WTC11 (cell line): Measurements from ENCODE around the gene UQCRQ.

Source experiments
- CTCF ChIP-seq: fragments of 200-600 bp; IDR thresholded peaks from 2 replicates; pipeline ENCODE4 v1.8.0; 2022; ENCODE audit warnings: antibody characterized with exemption
- EMX1 ChIP-seq: fragments of 250-450 bp; sonication (Bioruptor Pico); IDR thresholded peaks from 2 replicates; pipeline ENCODE4 v1.8.0; 2021; ENCODE audit warnings: mild to moderate bottlenecking
- KAT7 ChIP-seq: sonication (generic); formaldehyde crosslinking; IDR thresholded peaks from 2 replicates; pipeline ENCODE4 v1.8.1; 2023; ENCODE audit warnings: missing genetic modification reagents, mild to moderate bottlenecking, borderline replicate concordance
- NR3C1 ChIP-seq: sonication (generic); formaldehyde crosslinking; conservative IDR thresholded peaks from 2 replicates; pipeline ENCODE4 v1.8.1; 2023; ENCODE audit warnings: low read depth, mild to moderate bottlenecking, missing genetic modification reagents
- SP1 ChIP-seq: sonication (generic); formaldehyde crosslinking; conservative IDR thresholded peaks from 2 replicates; pipeline ENCODE4 v1.8.1; 2022; ENCODE audit warnings: missing genetic modification reagents
- TEAD1 ChIP-seq: sonication (generic); formaldehyde crosslinking; IDR thresholded peaks from 2 replicates; pipeline ENCODE4 v1.8.0; 2022; ENCODE audit warnings: mild to moderate bottlenecking, missing genetic modification reagents
- TEAD4 ChIP-seq: sonication (generic); formaldehyde crosslinking; IDR thresholded peaks from 2 replicates; pipeline ENCODE4 v1.8.0; 2022; ENCODE audit warnings: mild to moderate bottlenecking, missing genetic modification reagents
- ZNF263 ChIP-seq: sonication (generic); formaldehyde crosslinking; IDR thresholded peaks from 2 replicates; pipeline ENCODE4 v1.8.1; 2022; ENCODE audit warnings: low read depth, mild to moderate bottlenecking, moderate library complexity, missing genetic modification reagents
- ZSCAN18 ChIP-seq: fragments of 250-450 bp; sonication (Bioruptor Pico); IDR thresholded peaks from 2 replicates; pipeline ENCODE4 v2.1.2; 2022; ENCODE audit warnings: mild to moderate bottlenecking, moderate library complexity
- TF ChIP-seq, protein P1 (sequence below): sonication (generic); formaldehyde crosslinking; IDR thresholded peaks from 2 replicates; pipeline ENCODE4 v1.8.0; 2022; ENCODE audit warnings: mild to moderate bottlenecking, missing genetic modification reagents

DNA sequence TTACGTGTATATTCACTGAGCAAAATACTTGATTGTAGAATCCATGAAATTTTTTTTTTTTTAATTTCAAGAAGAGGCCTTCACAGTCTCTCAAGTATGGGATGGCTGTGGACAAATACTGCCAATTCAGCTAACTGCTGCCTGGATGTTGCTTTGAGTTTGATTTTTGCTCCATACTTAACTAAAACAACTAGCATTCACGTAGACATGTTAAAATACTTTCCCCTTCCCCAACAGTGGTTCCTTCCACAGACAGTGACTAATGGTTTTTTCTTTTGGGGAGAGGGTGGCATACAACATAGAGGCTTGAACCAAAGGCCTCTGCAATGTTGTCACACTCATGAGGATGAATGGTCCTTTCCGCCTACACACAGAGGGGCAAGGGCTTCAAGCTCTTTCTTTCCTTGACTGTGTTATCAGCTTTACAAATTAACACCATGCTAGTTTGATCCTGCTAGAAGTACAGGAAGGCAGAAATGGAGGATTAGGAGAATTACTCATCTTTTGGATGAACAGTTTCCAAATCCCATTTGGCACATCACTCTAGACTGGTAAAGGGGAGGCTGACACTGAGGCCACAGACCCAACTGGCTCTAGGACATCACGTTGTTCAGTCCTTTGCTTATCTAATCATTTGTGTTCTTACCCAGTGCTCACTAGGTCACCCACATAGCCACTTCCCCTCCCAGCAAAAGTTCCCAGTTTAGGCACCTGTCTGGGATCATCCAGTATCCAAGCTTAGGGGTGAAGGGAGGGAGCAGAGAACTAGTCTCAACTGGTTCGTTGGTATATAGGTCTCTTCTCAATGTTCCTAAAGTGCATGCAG is 5.2 kb downstream of the UQCRQ start:
- TF ChIP-seq EMX1 (CRISPR knock-in tag) (no peak), SP1 (no peak), KAT7 (CRISPR knock-in tag) (no peak), TEAD1 (CRISPR knock-in tag) (no peak), NR3C1 (CRISPR knock-in tag) (no peak), ZSCAN18 (no peak), ZNF263 (CRISPR knock-in tag) (no peak), CTCF (no peak), TEAD4 (no peak)
- TF ChIP-seq, protein P1, sequence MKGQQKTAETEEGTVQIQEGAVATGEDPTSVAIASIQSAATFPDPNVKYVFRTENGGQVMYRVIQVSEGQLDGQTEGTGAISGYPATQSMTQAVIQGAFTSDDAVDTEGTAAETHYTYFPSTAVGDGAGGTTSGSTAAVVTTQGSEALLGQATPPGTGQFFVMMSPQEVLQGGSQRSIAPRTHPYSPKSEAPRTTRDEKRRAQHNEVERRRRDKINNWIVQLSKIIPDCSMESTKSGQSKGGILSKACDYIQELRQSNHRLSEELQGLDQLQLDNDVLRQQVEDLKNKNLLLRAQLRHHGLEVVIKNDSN (CRISPR knock-in tag) = no peak
